Measurements from ENCODE around the gene SLPI.

DNA sequence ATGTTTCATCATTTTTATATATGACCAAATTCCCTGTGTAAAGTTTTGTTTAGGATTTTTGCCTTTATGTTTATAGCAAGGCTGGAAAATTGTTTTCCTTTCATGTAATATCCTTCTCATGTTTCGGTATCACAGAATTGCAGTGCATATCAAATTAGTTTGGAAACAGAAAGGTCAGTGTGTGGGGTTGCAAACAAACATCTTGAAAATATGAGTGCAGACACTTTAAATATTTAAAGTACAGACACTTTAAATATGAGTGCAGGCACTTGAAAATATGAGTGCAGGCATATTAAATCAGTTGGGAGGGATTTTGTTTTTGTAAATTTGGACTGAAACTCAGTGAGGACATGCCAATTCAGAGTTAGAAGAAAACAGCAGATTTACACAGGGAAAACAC lies 6.5 kb downstream of the SLPI start:
- TF ChIP-seq, protein P1, sequence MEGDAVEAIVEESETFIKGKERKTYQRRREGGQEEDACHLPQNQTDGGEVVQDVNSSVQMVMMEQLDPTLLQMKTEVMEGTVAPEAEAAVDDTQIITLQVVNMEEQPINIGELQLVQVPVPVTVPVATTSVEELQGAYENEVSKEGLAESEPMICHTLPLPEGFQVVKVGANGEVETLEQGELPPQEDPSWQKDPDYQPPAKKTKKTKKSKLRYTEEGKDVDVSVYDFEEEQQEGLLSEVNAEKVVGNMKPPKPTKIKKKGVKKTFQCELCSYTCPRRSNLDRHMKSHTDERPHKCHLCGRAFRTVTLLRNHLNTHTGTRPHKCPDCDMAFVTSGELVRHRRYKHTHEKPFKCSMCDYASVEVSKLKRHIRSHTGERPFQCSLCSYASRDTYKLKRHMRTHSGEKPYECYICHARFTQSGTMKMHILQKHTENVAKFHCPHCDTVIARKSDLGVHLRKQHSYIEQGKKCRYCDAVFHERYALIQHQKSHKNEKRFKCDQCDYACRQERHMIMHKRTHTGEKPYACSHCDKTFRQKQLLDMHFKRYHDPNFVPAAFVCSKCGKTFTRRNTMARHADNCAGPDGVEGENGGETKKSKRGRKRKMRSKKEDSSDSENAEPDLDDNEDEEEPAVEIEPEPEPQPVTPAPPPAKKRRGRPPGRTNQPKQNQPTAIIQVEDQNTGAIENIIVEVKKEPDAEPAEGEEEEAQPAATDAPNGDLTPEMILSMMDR (IDR thresholded peaks at IDR 0.05), result no peak
- TF ChIP-seq EZH2 (IDR thresholded peaks at IDR 0.05), result no peak

Measured in neural progenitor cell (in vitro differentiated cells).